ENCODE data around the gene CENPW.
A peak's percentile ranks its signal among the peaks of the same experiment; 100 is the strongest.

CENPW gene

DNA sequence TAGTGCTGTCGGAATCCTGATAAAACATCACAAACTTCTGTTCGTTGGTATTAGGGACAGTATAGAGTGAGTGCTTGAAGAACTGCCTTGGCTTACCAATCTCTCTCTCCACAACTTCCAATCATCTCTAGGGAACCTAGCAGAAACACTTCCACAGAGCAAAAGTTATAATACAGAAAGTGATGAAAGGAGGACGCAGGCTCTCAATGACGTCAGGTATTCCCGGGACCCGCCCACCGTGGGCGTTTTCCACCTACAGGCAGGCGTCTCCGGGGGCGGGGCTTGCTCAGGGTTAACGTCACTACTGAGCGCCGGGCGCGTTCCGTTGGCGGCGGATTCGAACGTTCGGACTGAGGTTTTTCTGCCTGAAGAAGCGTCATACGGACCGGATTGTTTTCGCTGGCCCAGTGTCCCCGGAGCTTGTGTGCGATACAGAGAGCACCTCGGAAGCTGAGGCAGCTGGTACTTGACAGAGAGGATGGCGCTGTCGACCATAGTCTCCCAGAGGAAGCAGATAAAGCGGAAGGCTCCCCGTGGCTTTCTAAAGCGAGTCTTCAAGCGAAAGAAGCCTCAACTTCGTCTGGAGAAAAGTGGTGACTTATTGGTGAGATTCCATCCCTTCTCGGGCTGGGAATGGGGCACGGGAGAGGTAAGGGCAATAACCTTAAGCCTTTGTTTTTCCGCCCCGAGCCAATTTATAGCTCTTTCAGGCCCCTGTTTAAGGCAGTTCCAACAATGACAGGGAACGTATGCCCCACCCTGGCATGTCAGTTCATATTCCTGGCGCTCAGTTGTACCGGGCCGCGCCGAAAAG, at the start of gene CENPW:
Gene CENPW, plus strand, starts transcription at position 320 of the 814 bp plus-strand sequence. Its CDS starts 159 bp downstream, at position 479.
- no peaks in the 10 kb centered on the region for H3K9me3 ChIP-seq (ENCODE audit: insufficient read depth, low read length)
- peaks cover 40% of the 10 kb centered on the region for H3K79me2 ChIP-seq (ENCODE audit: low read length)
- H3K36me3 ChIP-seq (replicated peaks; ENCODE audit: low read depth, low read length), result no peaks in the 10 kb centered on the region
- H3K4me1 ChIP-seq (ENCODE audit: low read length), result peaks cover 9% of the 10 kb centered on the region
- no peaks in the 10 kb centered on the region for H3K27me3 ChIP-seq (ENCODE audit: low read depth, low read length)
- H2AFZ ChIP-seq (ENCODE audit: low read depth, low read length), result peak within 1 kb of the TSS; percentile 97
- H3K27ac ChIP-seq (ENCODE audit: low read length), result peak within 1 kb of the TSS; percentile 70
- TF ChIP-seq, protein P1, sequence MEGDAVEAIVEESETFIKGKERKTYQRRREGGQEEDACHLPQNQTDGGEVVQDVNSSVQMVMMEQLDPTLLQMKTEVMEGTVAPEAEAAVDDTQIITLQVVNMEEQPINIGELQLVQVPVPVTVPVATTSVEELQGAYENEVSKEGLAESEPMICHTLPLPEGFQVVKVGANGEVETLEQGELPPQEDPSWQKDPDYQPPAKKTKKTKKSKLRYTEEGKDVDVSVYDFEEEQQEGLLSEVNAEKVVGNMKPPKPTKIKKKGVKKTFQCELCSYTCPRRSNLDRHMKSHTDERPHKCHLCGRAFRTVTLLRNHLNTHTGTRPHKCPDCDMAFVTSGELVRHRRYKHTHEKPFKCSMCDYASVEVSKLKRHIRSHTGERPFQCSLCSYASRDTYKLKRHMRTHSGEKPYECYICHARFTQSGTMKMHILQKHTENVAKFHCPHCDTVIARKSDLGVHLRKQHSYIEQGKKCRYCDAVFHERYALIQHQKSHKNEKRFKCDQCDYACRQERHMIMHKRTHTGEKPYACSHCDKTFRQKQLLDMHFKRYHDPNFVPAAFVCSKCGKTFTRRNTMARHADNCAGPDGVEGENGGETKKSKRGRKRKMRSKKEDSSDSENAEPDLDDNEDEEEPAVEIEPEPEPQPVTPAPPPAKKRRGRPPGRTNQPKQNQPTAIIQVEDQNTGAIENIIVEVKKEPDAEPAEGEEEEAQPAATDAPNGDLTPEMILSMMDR (IDR thresholded peaks at IDR 0.05; ENCODE audit: low read depth, low read length), result no peak
- TF ChIP-seq EZH2phosphoT487 (IDR thresholded peaks at IDR 0.05; ENCODE audit: low read depth), result no peak
- peak within 1 kb of the TSS; percentile 93 for H3K4me2 ChIP-seq (ENCODE audit: low read length)
- H4K20me1 ChIP-seq (ENCODE audit: insufficient read depth, low read length), result no peaks in the 10 kb centered on the region
- H3K4me3 ChIP-seq (ENCODE audit: low read length), result peak within 1 kb of the TSS; percentile 93
- H3K9ac ChIP-seq (ENCODE audit: low read length), result peak within 1 kb of the TSS; percentile 74

DNA sequence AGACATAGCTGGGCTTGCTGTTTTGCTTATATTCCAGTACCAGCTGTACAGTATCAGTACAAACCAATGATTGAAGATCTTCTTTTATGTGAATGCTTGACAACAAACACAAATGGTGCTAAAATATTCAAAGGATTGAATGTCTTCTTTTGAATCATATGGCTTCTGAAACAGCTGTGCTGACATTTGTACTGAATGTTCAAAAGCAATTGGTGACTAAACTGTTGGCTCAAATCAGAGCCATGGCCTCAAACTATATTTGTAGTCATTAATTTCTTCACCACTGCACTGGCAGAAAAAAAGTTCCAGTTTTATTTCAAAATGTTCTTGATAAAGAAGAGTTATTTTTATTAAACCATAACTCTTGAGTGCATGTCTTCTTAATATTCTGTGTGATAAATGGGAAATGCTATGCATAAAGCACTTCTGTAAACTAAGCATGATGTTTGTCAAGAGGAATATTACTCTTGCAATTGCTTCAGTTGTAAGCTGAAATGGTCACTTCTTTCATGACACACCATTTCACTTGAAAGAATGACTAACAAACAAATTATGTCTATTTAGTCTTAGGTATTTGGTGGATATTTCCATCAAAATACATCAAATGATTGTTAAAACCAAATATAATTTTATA, 45.9 kb upstream of the CENPW start:
- H3K27me3 ChIP-seq (ENCODE audit: low read depth, low read length), result no peaks in the 10 kb centered on the region
- no peak overlapping the region for H3K9ac ChIP-seq (ENCODE audit: low read length)
- H3K27ac ChIP-seq (ENCODE audit: low read length), result no peak overlapping the region
- no peaks in the 10 kb centered on the region for H3K9me3 ChIP-seq (ENCODE audit: insufficient read depth, low read length)
- H4K20me1 ChIP-seq (ENCODE audit: insufficient read depth, low read length), result no peaks in the 10 kb centered on the region
- no peak overlapping the region for H3K4me3 ChIP-seq (ENCODE audit: low read length)
- no peak overlapping the region for H3K4me2 ChIP-seq (ENCODE audit: low read length)
- H3K36me3 ChIP-seq (replicated peaks; ENCODE audit: low read depth, low read length), result no peaks in the 10 kb centered on the region
- H2AFZ ChIP-seq (ENCODE audit: low read depth, low read length), result no peak overlapping the region
- 0 out of 2 replicates have a peak, but pooled peaks cover 4% of the 10 kb centered on the region for H3K4me1 ChIP-seq (ENCODE audit: low read length)
- no peak for TF ChIP-seq EZH2phosphoT487 (IDR thresholded peaks at IDR 0.05; ENCODE audit: low read depth)
- TF ChIP-seq, protein P1 (IDR thresholded peaks at IDR 0.05; ENCODE audit: low read depth, low read length), result no peak
- no peaks in the 10 kb centered on the region for H3K79me2 ChIP-seq (ENCODE audit: low read length)

- H3K4me2 ChIP-seq (ENCODE audit: low read length), result peak overlapping the region; percentile 22
- H3K27ac ChIP-seq (ENCODE audit: low read length), result no peak overlapping the region
- H3K4me3 ChIP-seq (ENCODE audit: low read length), result no peak overlapping the region
- peaks cover 19% of the 10 kb centered on the region for H3K4me1 ChIP-seq (ENCODE audit: low read length)
- H3K36me3 ChIP-seq (replicated peaks; ENCODE audit: low read depth, low read length), result no peaks in the 10 kb centered on the region
- no peaks in the 10 kb centered on the region for H3K79me2 ChIP-seq (ENCODE audit: low read length)
- no peaks in the 10 kb centered on the region for H3K9me3 ChIP-seq (ENCODE audit: insufficient read depth, low read length)
- H3K9ac ChIP-seq (ENCODE audit: low read length), result no peak overlapping the region
- no peak overlapping the region for H2AFZ ChIP-seq (ENCODE audit: low read depth, low read length)
- TF ChIP-seq EZH2phosphoT487 (IDR thresholded peaks at IDR 0.05; ENCODE audit: low read depth), result no peak
- TF ChIP-seq, protein P1 (IDR thresholded peaks at IDR 0.05; ENCODE audit: low read depth, low read length), result no peak
- no peaks in the 10 kb centered on the region for H4K20me1 ChIP-seq (ENCODE audit: insufficient read depth, low read length)
- H3K27me3 ChIP-seq (ENCODE audit: low read depth, low read length), result no peaks in the 10 kb centered on the region
Observed at GRCh38 chr6:126300126-126300525, 39.8 kb upstream of the CENPW start.

GRCh38 chr6:126300735-126301134, 39.2 kb upstream of the CENPW start:
- Histone ChIP-seq H3K4me1 (ENCODE audit: low read length) (peaks cover 19% of the 10 kb centered on the region), H4K20me1 (ENCODE audit: insufficient read depth, low read length) (no peaks in the 10 kb centered on the region), H3K4me3 (ENCODE audit: low read length) (no peak overlapping the region), H3K27me3 (ENCODE audit: low read depth, low read length) (no peaks in the 10 kb centered on the region), H3K36me3 (replicated peaks; ENCODE audit: low read depth, low read length) (no peaks in the 10 kb centered on the region), H2AFZ (ENCODE audit: low read depth, low read length) (peak overlapping the region; percentile 34; the same call in 1 of the 2 replicates), H3K4me2 (ENCODE audit: low read length) (peak overlapping the region; percentile 22), H3K27ac (ENCODE audit: low read length) (no peak overlapping the region), H3K79me2 (ENCODE audit: low read length) (no peaks in the 10 kb centered on the region), H3K9ac (ENCODE audit: low read length) (no peak overlapping the region), H3K9me3 (ENCODE audit: insufficient read depth, low read length) (no peaks in the 10 kb centered on the region)
- TF ChIP-seq, protein P1 (IDR thresholded peaks at IDR 0.05; ENCODE audit: low read depth, low read length), result no peak
- no peak for TF ChIP-seq EZH2phosphoT487 (IDR thresholded peaks at IDR 0.05; ENCODE audit: low read depth)
